NCI-H774 (cell line): ENCODE results near the gene MKI67.
"Not testable (repeated sequence)": the region's sequence is repeated elsewhere in the genome, so short reads cannot be mapped to it uniquely, and the experiment has no call there.

Source experiments
- DNase-seq: peaks from one replicate; lab custom pipeline; 2025; lab: John Stamatoyannopoulos, UW

Gene MKI67

GRCh38 chr10:128125944-128126764, at the start of gene MKI67:
Gene MKI67, minus strand, starts transcription at chr10:128126423. Its CDS starts 756 bp downstream, at chr10:128125667.
- peak; percentile 77 for DNase-seq

- DNase-seq, result no peak
Measured at GRCh38 chr10:128174581-128175559, 48.6 kb upstream of the MKI67 start.

GRCh38 chr10:128173386-128173785, 47.2 kb upstream of the MKI67 start:
- no peak for DNase-seq

- no peak for DNase-seq
Measured at GRCh38 chr10:128172756-128173155, 46.5 kb upstream of the MKI67 start.

- no peak for DNase-seq
Measured at GRCh38 chr10:128169811-128170379, 43.7 kb upstream of the MKI67 start.

GRCh38 chr10:128167926-128168520, 41.8 kb upstream of the MKI67 start:
- DNase-seq, result no peak

- not testable (repeated sequence) for DNase-seq
Measured at GRCh38 chr10:128167123-128167522, 40.9 kb upstream of the MKI67 start.

- DNase-seq, result no peak
Measured at GRCh38 chr10:128166151-128166550, 39.9 kb upstream of the MKI67 start.

GRCh38 chr10:128165536-128165935, 39.3 kb upstream of the MKI67 start:
- DNase-seq, result no peak

GRCh38 chr10:128163701-128164100, 37.5 kb upstream of the MKI67 start:
- no peak for DNase-seq

- no peak for DNase-seq
Measured at GRCh38 chr10:128161031-128161430, 34.8 kb upstream of the MKI67 start.

GRCh38 chr10:128160297-128160711, 34.1 kb upstream of the MKI67 start:
- DNase-seq, result no peak

- no peak for DNase-seq
Measured at GRCh38 chr10:128158021-128158795, 32.0 kb upstream of the MKI67 start.

- DNase-seq, result no peak
Measured at GRCh38 chr10:128156999-128157755, 31.0 kb upstream of the MKI67 start.

- no peak for DNase-seq
Measured at GRCh38 chr10:128152741-128153580, 26.7 kb upstream of the MKI67 start.

GRCh38 chr10:128151031-128151430, 24.8 kb upstream of the MKI67 start:
- DNase-seq, result no peak

- DNase-seq, result no peak
Measured at GRCh38 chr10:128150561-128150960, 24.3 kb upstream of the MKI67 start.

GRCh38 chr10:128150045-128150493, 23.8 kb upstream of the MKI67 start:
- peak; percentile 49 for DNase-seq

GRCh38 chr10:128149267-128150014, 23.2 kb upstream of the MKI67 start:
- no peak for DNase-seq
